GM21825 (cell line): ENCODE measurements around the gene SNW1.
"Not testable (repeated sequence)": the region's sequence is repeated elsewhere in the genome, so short reads cannot be mapped to it uniquely, and the experiment has no call there.

Experiments used
- ATAC-seq: cut with Tn5 transposase; IDR thresholded peaks from one replicate; pipeline ENCODE4 v1.9.1; 2021; ENCODE audit warnings: mild to moderate bottlenecking, moderate library complexity; ENCODE audit not compliant: unreplicated experiment

SNW1 gene

GRCh38 chr14:77760381-77761204 lies at the start of gene SNW1:
Gene SNW1 (minus strand): TSS chr14:77761156. CDS start chr14:77761127, 29 bp downstream.
- peak; percentile 95 for ATAC-seq

- no peak for ATAC-seq
These were observed 48.1 kb upstream of the SNW1 start for GRCh38 chr14:77809011-77809410.

- no peak for ATAC-seq
These were observed 47.3 kb upstream of the SNW1 start for GRCh38 chr14:77808250-77808649.

- no peak for ATAC-seq
These were observed 44.8 kb upstream of the SNW1 start for GRCh38 chr14:77805706-77806105.

GRCh38 chr14:77804592-77804991 lies 43.6 kb upstream of the SNW1 start:
- no peak for ATAC-seq

- ATAC-seq = no peak
These were observed 39.9 kb upstream of the SNW1 start for GRCh38 chr14:77800814-77801213.

- peak; percentile 93 for ATAC-seq
These were observed 39.1 kb upstream of the SNW1 start, which contains the start of gene ADCK1 for GRCh38 chr14:77799863-77800730. Gene ADCK1 (plus strand): TSS chr14:77800109. CDS start chr14:77818979, 18,870 bp downstream.

- not testable (repeated sequence) for ATAC-seq
These were observed 38.5 kb upstream of the SNW1 start for GRCh38 chr14:77799456-77799855.

GRCh38 chr14:77794357-77794756 lies 33.4 kb upstream of the SNW1 start:
- ATAC-seq = no peak

GRCh38 chr14:77793255-77793654 lies 32.3 kb upstream of the SNW1 start:
- ATAC-seq = not testable (repeated sequence)

GRCh38 chr14:77791225-77791600 lies 30.3 kb upstream of the SNW1 start:
- ATAC-seq = no peak

GRCh38 chr14:77790566-77791224 lies 29.7 kb upstream of the SNW1 start:
- ATAC-seq = no peak

- ATAC-seq = no peak
These were observed 25.2 kb upstream of the SNW1 start for GRCh38 chr14:77786148-77786547.

- ATAC-seq = no peak
These were observed 21.2 kb upstream of the SNW1 start for GRCh38 chr14:77782202-77782601.

- ATAC-seq = not testable (repeated sequence)
These were observed 13.0 kb upstream of the SNW1 start for GRCh38 chr14:77773966-77774365.

GRCh38 chr14:77768442-77769069 lies 7.6 kb upstream of the SNW1 start:
- ATAC-seq = not testable (repeated sequence)

GRCh38 chr14:77763978-77764377 lies 3.0 kb upstream of the SNW1 start:
- ATAC-seq = no peak

GRCh38 chr14:77763316-77763715 lies 2.4 kb upstream of the SNW1 start:
- ATAC-seq = no peak

- peak; percentile 17 for ATAC-seq
These were observed 412 bp upstream of the SNW1 start for GRCh38 chr14:77761205-77761931.
